K562 (cell line): ENCODE data around the gene FBXO48. TPM values are rescaled to one million over a fixed set of nuclear protein-coding genes. Genes with fewer than 3 reads are reported as not detected.

Source experiments
- DMBX1 ChIP-seq: fragments of 250-450 bp; sonication (Bioruptor Pico); IDR thresholded peaks from 2 replicates; pipeline ENCODE4 v1.8.0; 2022; ENCODE audit warnings: inconsistent platforms, mild to moderate bottlenecking, moderate library complexity, borderline replicate concordance
- ELF1 ChIP-seq: fragments of 200-800 bp; sonication (Bioruptor generic); IDR thresholded peaks from 2 replicates; pipeline ENCODE4 v1.6.1; 2016; ENCODE audit warnings: missing genetic modification characterization, missing compliant biosample characterization
- ESRRA ChIP-seq: fragments of 450-650 bp; IDR thresholded peaks from 2 replicates; pipeline ENCODE4 v1.6.1; 2014; ENCODE audit warnings: low read depth, mild to moderate bottlenecking, moderate library complexity, borderline replicate concordance
- FOXK2 ChIP-seq, 2 experiments: fragments of 450-650 bp; IDR thresholded peaks in 1 of 2; conservative IDR thresholded peaks in 1 of 2; 2 replicates each; pipeline ENCODE4 v1.6.1; 2016; ENCODE audit warnings: low read depth in 2 of 2, mild to moderate bottlenecking in 1 of 2
- NFIX ChIP-seq: fragments of 250-450 bp; sonication (Bioruptor Pico); IDR thresholded peaks from 2 replicates; pipeline ENCODE4 v1.4.0; 2020; ENCODE audit warnings: low read depth, mild to moderate bottlenecking, moderate library complexity
- POLR2B ChIP-seq: fragments of 450-650 bp; IDR thresholded peaks from 2 replicates; pipeline ENCODE4 v1.6.1; 2018; ENCODE audit warnings: low read depth; ENCODE audit not compliant: partially characterized antibody
- RB1 ChIP-seq: fragments of 450-650 bp; IDR thresholded peaks from 2 replicates; pipeline ENCODE4 v1.6.1; 2017; ENCODE audit warnings: low read depth, mild to moderate bottlenecking
- RFX5 ChIP-seq: IDR thresholded peaks from 2 replicates; pipeline ENCODE4 v1.6.1; 2011; ENCODE audit warnings: low read depth, mild to moderate bottlenecking, improper control_type of control experiment, low read length
- SNRNP70 ChIP-seq: fragments of 200-400 bp; formaldehyde crosslinking; optimal IDR thresholded peaks from 2 replicates; pipeline ENCODE3; 2017; ENCODE audit warnings: low read depth, low read length
- SPI1 ChIP-seq: IDR thresholded peaks from 2 replicates; pipeline ENCODE4 v1.6.1; 2011; ENCODE audit warnings: low read depth, low read length, control low read depth, borderline replicate concordance
- SRF ChIP-seq, 2 experiments: fragments of 250-450, 450-650 bp in 1 of 2; sonication (Bioruptor Pico) in 1 of 2; sonication (generic) in 1 of 2; formaldehyde crosslinking; IDR thresholded peaks; 2 replicates each; pipeline versions ENCODE4 v1.5.0 to v1.5.1; 2020 to 2022; ENCODE audit warnings: mild to moderate bottlenecking in 1 of 2, missing genetic modification reagents in 1 of 2
- SRSF9 ChIP-seq: fragments of 200-400 bp; formaldehyde crosslinking; IDR thresholded peaks from 2 replicates; pipeline ENCODE4 v1.6.1; 2017; ENCODE audit warnings: low read depth, low read length, borderline replicate concordance
- TCF7 ChIP-seq: sonication (generic); IDR thresholded peaks from 2 replicates; pipeline ENCODE4 v1.6.1; 2016; ENCODE audit warnings: antibody characterized with exemption, borderline replicate concordance
- TRIM24 ChIP-seq, 2 experiments: fragments of 450-650 bp; IDR thresholded peaks; 2 replicates each; pipeline ENCODE4 v1.6.1; 2016
- ZBTB8A ChIP-seq: fragments of 450-650 bp; IDR thresholded peaks from 2 replicates; pipeline ENCODE4 v1.6.1; 2018; ENCODE audit warnings: mild to moderate bottlenecking, moderate library complexity; ENCODE audit not compliant: partially characterized antibody
- ZNF174 ChIP-seq: fragments of 250-450 bp; sonication (Bioruptor Pico); IDR thresholded peaks from 2 replicates; pipeline ENCODE4 v1.4.0; 2020; ENCODE audit warnings: mild to moderate bottlenecking
- ZNF212 ChIP-seq: fragments of 450-650 bp; formaldehyde crosslinking; IDR thresholded peaks from 2 replicates; pipeline ENCODE4 v1.4.0; 2020; ENCODE audit warnings: mild to moderate bottlenecking
- polyA plus RNA-seq, 8 experiments: library from polyadenylated mRNA; depleted of rRNA in 4 of 8; stranded (reverse) in 5 of 8; unstranded in 3 of 8; fragments of >200 nt; fragmentation: Nextera tagmentation in 2 of 8; fragmentation: Illumina TruSeq in 1 of 8; extraction: Ambion mirVana in 2 of 8; extraction: Trizol in 1 of 8; gene quantifications; 2 replicates each; pipeline versions ENCODE4 v1.2.1 to v1.2.3, GENCODE V29; 2011 to 2014; ENCODE audit warnings: inconsistent platforms in 1 of 8, missing spikeins in 1 of 8
- total RNA-seq, 7 experiments: library from RNA; depleted of rRNA in 6 of 7; stranded (reverse); fragments of >200 nt in 6 of 7; fragmentation: Illumina TruSeq in 2 of 7; extraction: Trizol in 2 of 7; gene quantifications; 2 replicates each; pipeline versions ENCODE4 v1.2.1 to v1.2.3, GENCODE V29; 2011 to 2021; ENCODE audit warnings: low replicate concordance in 1 of 7
- TF ChIP-seq, protein P1 (sequence below): fragments of 250-450 bp; sonication (Bioruptor Pico); IDR thresholded peaks from 2 replicates; pipeline ENCODE4 v1.8.0; 2021; ENCODE audit warnings: moderate library complexity, mild to moderate bottlenecking, inconsistent platforms
- TF ChIP-seq, protein P2 (sequence below): sonication (generic); formaldehyde crosslinking; IDR thresholded peaks from 2 replicates; pipeline ENCODE4 v1.8.0; 2022; ENCODE audit warnings: missing genetic modification reagents, mild to moderate bottlenecking, moderate library complexity, borderline replicate concordance
- TF ChIP-seq, protein P3 (sequence below): sonication (generic); formaldehyde crosslinking; IDR thresholded peaks from 2 replicates; pipeline ENCODE4 v1.8.1; 2022; ENCODE audit warnings: missing genetic modification reagents
- TF ChIP-seq, protein P4 (sequence below): fragments of 250-450 bp; sonication (Bioruptor Pico); IDR thresholded peaks from 2 replicates; pipeline ENCODE4 v1.9.0; 2021; ENCODE audit warnings: mild to moderate bottlenecking
- TF ChIP-seq, protein P5 (sequence below): fragments of 450-650 bp; IDR thresholded peaks from 2 replicates; pipeline ENCODE4 v1.6.1; 2016; ENCODE audit warnings: missing biosample characterization, missing genetic modification characterization

FBXO48 gene
- total and polyA plus RNA-seq, 9 of the 15 experiments (the other 6 are each of a cell fraction or from before 2014, with no cell fraction given) = 0.36 to 1.8 (median 0.73) TPM

DNA sequence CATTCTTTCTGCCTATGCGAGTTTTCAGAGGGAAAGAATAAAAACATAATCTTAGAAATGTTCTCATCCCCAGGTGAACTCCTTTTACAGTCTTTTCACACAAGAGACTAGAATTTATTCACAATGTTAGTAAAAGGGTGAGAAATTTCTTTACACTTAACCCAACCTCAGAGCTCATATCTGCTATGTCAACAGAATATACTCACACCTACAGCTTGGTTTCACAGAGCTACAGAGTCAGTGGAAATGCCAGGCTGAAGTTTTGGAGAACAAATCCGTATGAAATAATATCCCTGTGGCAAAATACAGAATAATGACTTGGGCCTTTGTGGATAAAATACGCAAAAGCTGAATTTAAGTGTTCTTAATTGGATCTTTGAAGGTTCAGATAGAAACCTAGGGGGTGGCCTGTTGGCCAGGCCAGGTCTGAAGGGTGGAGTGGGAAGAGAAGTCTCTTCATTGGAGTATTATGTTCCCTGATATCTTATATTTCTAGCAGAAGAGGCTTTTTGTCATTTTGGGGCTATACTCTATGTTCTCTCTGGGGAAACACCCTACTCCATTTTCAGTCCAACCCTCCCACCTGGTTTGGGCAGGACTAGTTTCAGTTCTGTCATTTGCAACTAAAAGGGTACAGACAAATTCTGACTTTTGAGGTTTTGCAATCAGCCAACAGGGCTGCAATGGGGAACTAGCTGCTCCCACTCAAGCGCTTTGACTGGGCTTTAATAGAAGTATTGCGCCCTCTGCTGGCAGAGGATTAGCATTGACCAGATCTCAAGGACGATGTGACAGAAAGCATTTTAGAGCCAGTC, 25.7 kb downstream of the FBXO48 start (continued):
- TF ChIP-seq ZNF174 (no peak), DMBX1 (CRISPR knock-in tag) (no peak), NFIX (CRISPR knock-in tag) (no peak), TRIM24 (IDR thresholded peaks at IDR 0.05) (0 out of 4 replicates have a peak, but pooled peaks of 1 of the 2 experiments have one; percentile 35), TCF7 (no peak), ELF1 (tag) (peak; percentile 46; the same call in 1 of the 2 replicates), SPI1 (peak; percentile 36; the same call in 1 of the 2 replicates), ZNF212 (CRISPR knock-in tag) (no peak), ESRRA (peak; percentile 59; the same call in 1 of the 2 replicates), ZBTB8A (no peak), SNRNP70 (no peak), RB1 (peak; percentile 31; the same call in 1 of the 2 replicates), POLR2B (no peak), FOXK2 (conservative IDR thresholded peaks at IDR 0.05 in 1 of 2, IDR thresholded peaks at IDR 0.05 in 1 of 2; ENCODE audit: low read depth in 2 of 2) (no peak), RFX5 (no peak), SRSF9 (no peak), SRF (CRISPR knock-in tag; IDR thresholded peaks at IDR 0.05) (no peak)
- TF ChIP-seq, protein P1, sequence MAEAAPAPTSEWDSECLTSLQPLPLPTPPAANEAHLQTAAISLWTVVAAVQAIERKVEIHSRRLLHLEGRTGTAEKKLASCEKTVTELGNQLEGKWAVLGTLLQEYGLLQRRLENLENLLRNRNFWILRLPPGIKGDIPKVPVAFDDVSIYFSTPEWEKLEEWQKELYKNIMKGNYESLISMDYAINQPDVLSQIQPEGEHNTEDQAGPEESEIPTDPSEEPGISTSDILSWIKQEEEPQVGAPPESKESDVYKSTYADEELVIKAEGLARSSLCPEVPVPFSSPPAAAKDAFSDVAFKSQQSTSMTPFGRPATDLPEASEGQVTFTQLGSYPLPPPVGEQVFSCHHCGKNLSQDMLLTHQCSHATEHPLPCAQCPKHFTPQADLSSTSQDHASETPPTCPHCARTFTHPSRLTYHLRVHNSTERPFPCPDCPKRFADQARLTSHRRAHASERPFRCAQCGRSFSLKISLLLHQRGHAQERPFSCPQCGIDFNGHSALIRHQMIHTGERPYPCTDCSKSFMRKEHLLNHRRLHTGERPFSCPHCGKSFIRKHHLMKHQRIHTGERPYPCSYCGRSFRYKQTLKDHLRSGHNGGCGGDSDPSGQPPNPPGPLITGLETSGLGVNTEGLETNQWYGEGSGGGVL (CRISPR knock-in tag) = no peak
- TF ChIP-seq, protein P2, sequence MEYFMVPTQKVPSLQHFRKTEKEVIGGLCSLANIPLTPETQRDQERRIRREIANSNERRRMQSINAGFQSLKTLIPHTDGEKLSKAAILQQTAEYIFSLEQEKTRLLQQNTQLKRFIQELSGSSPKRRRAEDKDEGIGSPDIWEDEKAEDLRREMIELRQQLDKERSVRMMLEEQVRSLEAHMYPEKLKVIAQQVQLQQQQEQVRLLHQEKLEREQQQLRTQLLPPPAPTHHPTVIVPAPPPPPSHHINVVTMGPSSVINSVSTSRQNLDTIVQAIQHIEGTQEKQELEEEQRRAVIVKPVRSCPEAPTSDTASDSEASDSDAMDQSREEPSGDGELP (CRISPR knock-in tag) = no peak
- TF ChIP-seq, protein P3, sequence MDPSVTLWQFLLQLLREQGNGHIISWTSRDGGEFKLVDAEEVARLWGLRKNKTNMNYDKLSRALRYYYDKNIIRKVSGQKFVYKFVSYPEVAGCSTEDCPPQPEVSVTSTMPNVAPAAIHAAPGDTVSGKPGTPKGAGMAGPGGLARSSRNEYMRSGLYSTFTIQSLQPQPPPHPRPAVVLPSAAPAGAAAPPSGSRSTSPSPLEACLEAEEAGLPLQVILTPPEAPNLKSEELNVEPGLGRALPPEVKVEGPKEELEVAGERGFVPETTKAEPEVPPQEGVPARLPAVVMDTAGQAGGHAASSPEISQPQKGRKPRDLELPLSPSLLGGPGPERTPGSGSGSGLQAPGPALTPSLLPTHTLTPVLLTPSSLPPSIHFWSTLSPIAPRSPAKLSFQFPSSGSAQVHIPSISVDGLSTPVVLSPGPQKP (CRISPR knock-in tag) = no peak
- TF ChIP-seq, protein P4, sequence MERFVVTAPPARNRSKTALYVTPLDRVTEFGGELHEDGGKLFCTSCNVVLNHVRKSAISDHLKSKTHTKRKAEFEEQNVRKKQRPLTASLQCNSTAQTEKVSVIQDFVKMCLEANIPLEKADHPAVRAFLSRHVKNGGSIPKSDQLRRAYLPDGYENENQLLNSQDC = no peak
- TF ChIP-seq, protein P5, sequence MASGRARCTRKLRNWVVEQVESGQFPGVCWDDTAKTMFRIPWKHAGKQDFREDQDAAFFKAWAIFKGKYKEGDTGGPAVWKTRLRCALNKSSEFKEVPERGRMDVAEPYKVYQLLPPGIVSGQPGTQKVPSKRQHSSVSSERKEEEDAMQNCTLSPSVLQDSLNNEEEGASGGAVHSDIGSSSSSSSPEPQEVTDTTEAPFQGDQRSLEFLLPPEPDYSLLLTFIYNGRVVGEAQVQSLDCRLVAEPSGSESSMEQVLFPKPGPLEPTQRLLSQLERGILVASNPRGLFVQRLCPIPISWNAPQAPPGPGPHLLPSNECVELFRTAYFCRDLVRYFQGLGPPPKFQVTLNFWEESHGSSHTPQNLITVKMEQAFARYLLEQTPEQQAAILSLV = peak; percentile 56; the same call in 1 of the 2 replicates
